ENCODE measurements around the gene SLC5A10. TPM values are rescaled to one million over a fixed set of nuclear protein-coding genes. Genes with fewer than 3 reads are reported as not detected.

SLC5A10 gene
- total and polyA plus RNA-seq, 7 donors = 0.19 TPM; not detected in 6

- 33 to 41% methylated on average over 17 of the region's 17 CpGs for WGBS, 2 donors
- Histone ChIP-seq H3K27ac (no peak overlapping the region), H3K9me3 (no peaks in the 10 kb centered on the region), H3K4me1 (peaks cover 0 to 13% (median 10%) of the 10 kb centered on the region in 4 donors), H3K27me3 (no peaks in the 10 kb centered on the region), H3K4me3 (no peak overlapping the region), H3K36me3 (no peaks in the 10 kb centered on the region)
- DNase-seq = peak; percentile 87
- intact Hi-C loops (cut with DNase I) = loop anchor here (5.0 kb wide), 1 partner anchor 144 kb away; no protein-coding TSS in a partner anchor
- TF ChIP-seq POLR2A (IDR thresholded peaks at IDR 0.05) (no peak), CTCF (IDR thresholded peaks at IDR 0.05) (peak; percentile 72 to 91 (median 88)), EP300 (IDR thresholded peaks at IDR 0.05) (no peak)
Observed at GRCh38 chr17:18960803-18961511, 9.0 kb downstream of the SLC5A10 start.

DNA sequence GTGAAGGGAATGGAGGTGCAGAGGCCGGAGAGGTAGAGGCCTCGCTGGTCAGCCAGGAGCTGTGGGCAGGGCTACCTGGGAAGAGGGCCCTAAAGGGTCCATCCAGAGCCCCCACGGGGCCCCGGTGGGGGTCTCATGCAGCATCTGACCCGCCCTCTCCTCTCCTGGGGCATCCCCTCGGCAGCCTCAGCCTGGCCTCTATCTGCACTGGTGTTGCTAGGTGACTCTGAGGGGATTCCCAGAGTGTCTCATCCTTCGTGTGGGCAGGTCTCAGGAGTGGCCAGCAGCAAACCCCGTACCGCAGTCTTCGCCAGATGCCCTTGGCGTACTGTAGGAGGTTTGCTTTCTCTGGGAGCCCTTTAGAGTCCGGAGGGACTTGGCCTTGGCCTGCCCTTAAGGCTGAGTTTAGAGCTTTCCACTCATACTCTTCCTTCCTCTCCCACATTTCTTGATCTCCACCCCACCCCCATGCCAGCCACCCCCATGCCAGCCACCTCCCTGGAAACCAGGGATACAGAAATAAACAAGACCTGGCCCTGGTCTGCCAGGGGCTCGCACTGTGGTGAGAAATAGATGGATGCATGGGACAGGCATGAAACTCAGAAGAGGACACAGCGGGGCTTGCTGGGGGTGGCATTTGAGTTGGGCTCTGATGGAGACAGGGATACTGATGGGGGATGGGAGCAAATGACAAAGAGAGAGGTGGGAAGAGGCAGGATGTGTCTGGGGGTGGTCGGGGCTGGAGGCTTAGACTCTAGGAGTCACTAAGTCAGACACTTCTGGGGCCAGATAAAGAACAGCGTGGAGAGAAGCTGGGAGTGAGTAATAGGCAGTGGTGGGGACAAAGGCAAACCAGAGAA, 9.9 kb downstream of the SLC5A10 start:
- intact Hi-C loops (cut with DNase I) = loop anchor here (5.0 kb wide), 1 partner anchor 145 kb away; no protein-coding TSS in a partner anchor
- no peak overlapping the region for H3K27ac ChIP-seq

GRCh38 chr17:18962494-18962815, 10.5 kb downstream of the SLC5A10 start:
- H3K27ac ChIP-seq = no peak overlapping the region
- WGBS, 2 donors = 70 to 86% methylated on average over 6 of the region's 6 CpGs
- no peak overlapping the region for H3K4me3 ChIP-seq
- no peak for DNase-seq
- H3K36me3 ChIP-seq = no peaks in the 10 kb centered on the region
- intact Hi-C loops (cut with DNase I) = loop anchor here (5.0 kb wide), 1 partner anchor 145 kb away; no protein-coding TSS in a partner anchor
- H3K27me3 ChIP-seq = no peaks in the 10 kb centered on the region
- no peak for TF ChIP-seq EP300 (IDR thresholded peaks at IDR 0.05)
- TF ChIP-seq CTCF (IDR thresholded peaks at IDR 0.05) = no peak
- TF ChIP-seq POLR2A (IDR thresholded peaks at IDR 0.05) = no peak
- no peak for TF ChIP-seq POLR2AphosphoS5 (IDR thresholded peaks at IDR 0.05)
- peaks cover 0 to 13% (median 10%) of the 10 kb centered on the region in 4 donors for H3K4me1 ChIP-seq
- no peaks in the 10 kb centered on the region for H3K9me3 ChIP-seq

More for the DNA sequence above, 9.9 kb downstream of the SLC5A10 start:
- DNase-seq = no peak
- Histone ChIP-seq H3K4me1 (peaks cover 0 to 13% (median 10%) of the 10 kb centered on the region in 4 donors), H3K4me3 (no peak overlapping the region), H3K36me3 (no peaks in the 10 kb centered on the region), H3K9me3 (no peaks in the 10 kb centered on the region), H3K27me3 (no peaks in the 10 kb centered on the region)
- TF ChIP-seq POLR2A (IDR thresholded peaks at IDR 0.05) = no peak
- TF ChIP-seq EP300 (IDR thresholded peaks at IDR 0.05) = no peak
- no peak for TF ChIP-seq POLR2AphosphoS5 (IDR thresholded peaks at IDR 0.05)
- TF ChIP-seq CTCF (IDR thresholded peaks at IDR 0.05) = no peak
- WGBS, 2 donors = 81 to 84% methylated on average over 16 of the region's 16 CpGs

GRCh38 chr17:18963126-18964017, 11.4 kb downstream of the SLC5A10 start:
- no peaks in the 10 kb centered on the region for H3K27me3 ChIP-seq
- H3K36me3 ChIP-seq = no peaks in the 10 kb centered on the region
- H3K27ac ChIP-seq = no peak overlapping the region
- no peak for DNase-seq
- intact Hi-C loops (cut with DNase I) = loop anchor here (5.0 kb wide), 1 partner anchor 146 kb away; no protein-coding TSS in a partner anchor
- TF ChIP-seq POLR2A (IDR thresholded peaks at IDR 0.05) = no peak
- TF ChIP-seq EP300 (IDR thresholded peaks at IDR 0.05) = no peak
- TF ChIP-seq POLR2AphosphoS5 (IDR thresholded peaks at IDR 0.05) = no peak
- TF ChIP-seq CTCF (IDR thresholded peaks at IDR 0.05) = no peak
- peaks cover 0 to 13% (median 10%) of the 10 kb centered on the region in 4 donors for H3K4me1 ChIP-seq
- H3K9me3 ChIP-seq = no peaks in the 10 kb centered on the region
- H3K4me3 ChIP-seq = no peak overlapping the region
- 54 to 83% methylated on average over 23 of the region's 23 CpGs for WGBS, 2 donors
